Measurements from ENCODE around the gene TDO2.

Gene TDO2

DNA sequence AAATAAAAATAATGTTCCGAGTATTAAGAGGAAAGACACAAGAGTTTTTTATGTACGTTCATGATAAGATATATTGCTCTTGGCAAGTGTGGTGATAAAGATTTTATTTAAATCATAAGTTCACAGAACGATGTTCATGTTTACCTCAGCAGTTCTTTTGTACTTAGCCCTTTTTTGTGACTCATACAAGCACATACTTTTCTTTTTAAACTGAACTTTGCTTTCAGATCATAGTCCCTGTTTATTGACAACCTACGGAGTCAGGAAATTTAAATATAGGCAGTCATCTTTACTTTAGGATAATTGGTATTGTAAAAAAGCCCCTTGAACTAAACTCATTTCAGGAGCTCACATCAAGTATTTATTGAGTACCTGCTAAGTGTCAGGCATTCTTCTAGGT is 51.4 kb downstream of the TDO2 start:
- no peak for DNase-seq

DNA sequence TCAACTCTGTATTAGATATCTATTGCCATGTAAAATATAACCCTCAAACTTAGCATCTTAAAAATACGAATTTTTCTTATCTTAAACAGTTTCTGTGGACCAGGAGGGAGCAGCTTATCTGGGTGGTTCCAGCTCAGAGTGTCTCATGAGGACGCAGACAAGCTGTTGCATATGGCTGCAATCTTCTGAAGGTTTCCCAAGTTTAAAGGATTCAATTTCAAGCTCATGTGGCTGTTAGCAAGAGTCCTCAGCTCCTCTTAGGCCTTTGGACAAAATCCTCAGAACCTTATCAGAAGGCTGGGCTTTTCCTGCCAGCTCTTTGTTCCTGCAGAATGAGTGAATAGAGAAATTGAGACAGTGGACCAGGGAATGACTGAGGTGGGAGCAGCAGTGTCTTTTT is 53.0 kb downstream of the TDO2 start:
- DNase-seq = no peak

DNA sequence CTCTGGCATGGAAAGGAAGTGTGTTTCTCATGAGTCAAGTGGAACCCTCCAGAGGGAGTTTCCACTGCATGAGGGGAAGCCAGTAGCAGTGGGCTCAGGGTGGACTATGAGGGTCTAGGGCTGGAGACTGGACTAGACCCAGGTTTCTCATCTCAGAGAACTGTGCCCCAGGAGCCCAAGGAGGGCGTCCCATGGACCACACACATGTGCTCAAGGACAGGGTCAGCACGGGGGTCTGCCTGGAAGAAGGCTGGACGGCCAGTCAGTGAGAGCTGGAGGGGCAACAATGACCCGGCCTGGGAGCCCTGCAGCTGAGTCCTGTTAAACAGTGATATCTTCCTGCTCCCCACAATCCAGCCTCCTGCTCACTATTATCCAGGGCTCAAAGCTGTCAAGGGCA is 55.9 kb downstream of the TDO2 start:
- no peak for DNase-seq

DNA sequence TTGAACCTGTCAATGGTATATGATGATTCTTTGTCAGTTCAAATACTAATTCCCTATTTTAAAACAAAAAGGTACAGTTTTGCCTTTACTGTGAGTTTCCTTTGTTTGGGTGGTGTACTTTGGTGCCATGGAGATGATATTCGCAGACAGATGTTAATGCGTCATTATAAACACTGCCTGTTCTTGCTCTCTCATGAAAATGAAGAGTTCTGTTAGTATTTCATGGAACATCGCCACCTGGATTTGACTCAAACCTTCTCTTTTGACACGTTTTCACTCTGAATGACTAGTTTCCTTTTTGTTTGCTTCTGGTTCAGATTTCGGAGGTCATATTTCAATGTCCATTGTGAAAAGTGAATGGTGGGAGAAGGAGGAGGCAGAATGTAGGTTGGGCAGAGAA is 57.0 kb downstream of the TDO2 start:
- DNase-seq = no peak

DNA sequence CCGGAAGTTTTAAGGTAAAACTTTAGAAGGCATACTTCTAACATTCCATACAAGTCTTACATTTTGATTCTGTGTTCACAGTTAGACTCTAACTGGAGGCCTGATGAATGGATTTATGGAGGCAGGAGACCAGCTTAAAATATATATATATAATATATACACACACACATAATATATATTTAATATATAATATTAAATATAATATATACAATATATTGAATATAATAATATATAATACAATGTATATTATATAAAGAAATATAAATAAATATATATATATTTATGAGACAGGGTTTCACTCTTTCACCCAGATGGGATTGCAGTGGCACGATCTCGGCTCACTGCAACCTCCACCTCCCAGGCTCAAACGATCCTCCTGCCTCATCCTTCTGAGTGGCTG is 58.1 kb downstream of the TDO2 start:
- no peak for DNase-seq

DNA sequence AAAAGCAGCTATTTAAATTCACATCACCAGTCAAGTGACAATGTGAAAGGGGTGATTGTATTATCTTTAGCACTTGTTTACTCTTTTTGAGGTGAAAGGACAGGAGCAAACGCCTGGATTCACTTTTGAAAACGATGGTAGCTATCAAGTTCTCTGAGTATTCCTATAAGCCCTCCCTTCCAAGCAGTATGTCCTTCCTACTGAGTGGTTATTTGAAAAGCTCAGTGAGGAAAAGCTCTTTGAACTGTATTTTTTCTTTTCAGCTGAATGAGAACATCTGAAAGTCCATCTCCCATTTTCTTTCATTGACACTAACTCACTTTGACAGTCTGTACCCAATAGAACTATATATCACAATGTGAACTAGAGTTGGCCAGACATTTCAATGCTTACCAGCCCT is 59.3 kb downstream of the TDO2 start:
- no peak for DNase-seq

DNA sequence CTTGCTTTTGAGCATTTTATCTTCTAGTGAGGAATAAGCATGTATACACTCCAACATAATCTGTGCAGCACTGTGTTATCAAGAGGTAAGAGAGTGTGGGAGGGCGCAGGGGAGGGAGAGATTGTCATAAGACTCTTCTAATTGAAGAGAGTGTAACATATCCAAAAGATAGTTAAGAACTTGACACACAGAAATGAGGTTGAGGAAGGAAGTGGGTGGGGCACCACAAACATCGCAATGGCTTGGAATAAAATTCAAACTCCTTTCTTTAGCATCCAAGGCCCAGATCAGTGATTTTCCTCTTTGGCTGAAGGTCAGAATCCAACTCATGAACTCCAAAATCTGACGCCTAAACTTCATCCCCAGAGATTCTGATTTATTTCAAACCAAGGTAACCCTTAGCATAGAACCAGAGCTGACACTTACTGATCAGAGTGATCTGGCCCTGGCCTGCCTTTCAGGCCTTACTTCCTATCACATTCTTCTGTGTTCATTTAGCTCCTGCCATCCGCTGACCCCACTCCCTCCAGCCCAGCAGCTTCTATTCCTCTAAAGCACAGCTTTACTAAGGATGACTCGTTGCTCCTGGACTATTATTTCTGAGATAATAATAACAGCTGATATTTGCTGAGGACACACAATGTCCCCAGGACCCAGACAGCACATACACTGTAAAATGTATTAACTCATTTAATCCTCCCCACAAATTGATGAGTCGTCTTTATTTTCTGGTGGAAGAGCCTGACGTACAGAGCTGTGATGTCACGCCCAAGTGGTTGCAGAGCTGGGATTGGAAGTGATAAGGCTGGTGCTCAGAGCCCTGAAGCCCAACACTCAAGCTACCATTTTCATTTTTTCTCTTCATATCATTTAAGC is 60.8 kb downstream of the TDO2 start:
- DNase-seq = no peak

DNA sequence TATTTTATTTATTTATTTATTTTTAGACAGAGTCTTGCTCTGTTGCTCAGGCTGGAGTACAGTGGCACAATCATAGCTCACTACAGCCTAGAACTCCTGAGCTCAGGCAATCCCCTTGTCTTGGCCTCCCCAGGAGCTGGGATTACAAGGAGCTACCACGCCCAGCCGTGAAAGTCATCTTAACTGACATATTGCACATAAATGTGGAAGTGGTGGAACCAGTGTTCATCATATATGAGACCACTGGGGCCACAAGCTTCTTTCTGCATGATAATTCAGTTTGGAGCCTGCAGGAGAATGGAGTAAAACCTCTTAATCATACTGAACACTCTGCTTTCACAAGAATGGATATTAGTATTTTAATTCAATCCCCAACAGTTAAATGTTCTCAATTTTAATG is 62.7 kb downstream of the TDO2 start:
- DNase-seq = no peak

DNA sequence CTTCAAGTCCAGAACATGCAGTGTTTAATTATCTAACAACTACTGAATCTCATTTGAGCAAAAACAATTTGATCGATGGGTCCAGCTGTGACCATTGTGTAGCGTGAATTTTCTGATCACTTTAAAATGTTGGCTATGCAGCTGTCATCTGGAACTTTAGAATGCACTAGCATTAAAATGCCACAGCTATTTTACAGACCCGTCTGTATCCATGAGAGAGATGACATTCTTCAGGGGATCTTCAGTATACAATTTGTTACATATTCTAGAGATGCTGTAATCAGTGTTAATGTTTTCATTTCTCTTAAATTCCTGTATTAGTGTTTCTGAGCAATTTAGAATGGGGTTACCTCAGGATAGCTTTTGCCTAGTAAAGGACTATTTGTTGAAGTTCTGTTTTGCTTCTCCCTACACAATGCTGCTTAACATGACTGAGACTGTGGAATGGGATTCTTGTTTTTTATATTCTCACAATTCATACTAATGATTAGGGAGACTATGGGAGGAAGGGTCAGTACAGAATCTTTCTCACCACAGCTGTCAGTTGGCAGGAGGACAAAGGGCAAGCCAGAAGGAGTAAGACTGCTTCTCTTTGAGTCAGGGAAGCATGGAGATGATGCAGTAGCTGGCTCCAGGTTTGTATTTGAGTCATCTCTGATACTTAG is 63.4 kb downstream of the TDO2 start:
- no peak for DNase-seq
